NOMO-1 (cell line): ENCODE results near the gene E4F1.

Experiments
- DNase-seq, 2 experiments: peaks; one replicate each; lab custom pipeline; 2025; ENCODE audit not compliant: unreplicated experiment in 2 of 2; lab: John Stamatoyannopoulos, UW

Gene E4F1, protein sequence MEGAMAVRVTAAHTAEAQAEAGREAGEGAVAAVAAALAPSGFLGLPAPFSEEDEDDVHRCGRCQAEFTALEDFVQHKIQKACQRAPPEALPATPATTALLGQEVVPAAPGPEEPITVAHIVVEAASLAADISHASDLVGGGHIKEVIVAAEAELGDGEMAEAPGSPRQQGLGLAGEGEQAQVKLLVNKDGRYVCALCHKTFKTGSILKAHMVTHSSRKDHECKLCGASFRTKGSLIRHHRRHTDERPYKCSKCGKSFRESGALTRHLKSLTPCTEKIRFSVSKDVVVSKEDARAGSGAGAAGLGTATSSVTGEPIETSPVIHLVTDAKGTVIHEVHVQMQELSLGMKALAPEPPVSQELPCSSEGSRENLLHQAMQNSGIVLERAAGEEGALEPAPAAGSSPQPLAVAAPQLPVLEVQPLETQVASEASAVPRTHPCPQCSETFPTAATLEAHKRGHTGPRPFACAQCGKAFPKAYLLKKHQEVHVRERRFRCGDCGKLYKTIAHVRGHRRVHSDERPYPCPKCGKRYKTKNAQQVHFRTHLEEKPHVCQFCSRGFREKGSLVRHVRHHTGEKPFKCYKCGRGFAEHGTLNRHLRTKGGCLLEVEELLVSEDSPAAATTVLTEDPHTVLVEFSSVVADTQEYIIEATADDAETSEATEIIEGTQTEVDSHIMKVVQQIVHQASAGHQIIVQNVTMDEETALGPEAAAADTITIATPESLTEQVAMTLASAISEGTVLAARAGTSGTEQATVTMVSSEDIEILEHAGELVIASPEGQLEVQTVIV

DNA sequence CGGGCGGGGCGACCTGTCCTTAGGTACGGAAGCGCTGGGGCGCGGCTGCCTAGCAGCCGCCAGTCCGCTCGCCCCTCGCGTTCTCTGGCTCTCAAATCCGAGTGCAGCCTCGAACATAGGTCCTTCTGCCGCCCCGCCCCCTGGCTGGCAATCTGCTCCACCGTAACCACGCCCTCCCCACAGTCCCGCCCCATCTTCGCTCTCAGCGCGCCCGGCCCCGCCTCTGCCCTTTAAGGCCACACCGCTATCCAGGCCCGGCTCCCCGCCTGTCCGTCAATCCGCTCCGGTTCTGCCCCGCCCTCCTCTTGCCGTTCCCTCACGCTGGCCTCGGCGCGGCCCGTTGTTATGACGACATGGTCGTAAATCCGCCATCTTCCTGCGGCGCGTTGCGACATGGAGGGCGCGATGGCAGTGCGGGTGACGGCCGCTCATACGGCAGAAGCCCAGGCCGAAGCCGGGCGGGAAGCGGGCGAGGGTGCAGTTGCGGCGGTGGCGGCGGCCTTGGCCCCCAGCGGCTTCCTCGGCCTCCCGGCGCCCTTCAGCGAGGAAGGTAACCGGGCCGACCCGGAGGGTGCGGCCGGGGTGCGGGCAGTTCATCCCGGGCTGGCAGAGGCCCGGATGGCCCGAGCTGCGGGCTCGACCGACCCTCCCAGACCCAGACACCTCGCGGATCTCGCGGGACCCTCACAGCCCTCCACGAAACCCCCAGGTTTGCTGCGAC, at the start of gene E4F1:
TSS of gene E4F1 (plus strand) at position 371 of the 721 bp plus-strand sequence. CDS start at position 394, 23 bp downstream.
- DNase-seq = peak; percentile 99 to 100

DNA sequence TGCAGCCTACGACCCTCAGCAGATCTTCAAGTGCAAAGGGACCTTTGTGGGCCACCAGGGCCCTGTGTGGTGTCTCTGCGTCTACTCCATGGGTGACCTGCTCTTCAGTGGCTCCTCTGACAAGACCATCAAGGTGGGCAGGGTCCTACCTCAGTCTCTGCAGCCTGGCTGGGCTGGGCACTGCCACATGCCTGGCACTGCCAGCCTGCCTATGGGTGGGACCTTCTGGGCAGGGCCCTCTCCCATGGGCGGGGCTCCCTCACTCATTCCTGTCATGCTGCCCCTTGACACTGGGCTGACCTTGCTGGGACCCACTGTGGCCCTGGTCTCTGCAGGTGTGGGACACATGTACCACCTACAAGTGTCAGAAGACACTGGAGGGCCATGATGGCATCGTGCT, 49.5 kb upstream of the E4F1 start:
- DNase-seq = no peak

DNA sequence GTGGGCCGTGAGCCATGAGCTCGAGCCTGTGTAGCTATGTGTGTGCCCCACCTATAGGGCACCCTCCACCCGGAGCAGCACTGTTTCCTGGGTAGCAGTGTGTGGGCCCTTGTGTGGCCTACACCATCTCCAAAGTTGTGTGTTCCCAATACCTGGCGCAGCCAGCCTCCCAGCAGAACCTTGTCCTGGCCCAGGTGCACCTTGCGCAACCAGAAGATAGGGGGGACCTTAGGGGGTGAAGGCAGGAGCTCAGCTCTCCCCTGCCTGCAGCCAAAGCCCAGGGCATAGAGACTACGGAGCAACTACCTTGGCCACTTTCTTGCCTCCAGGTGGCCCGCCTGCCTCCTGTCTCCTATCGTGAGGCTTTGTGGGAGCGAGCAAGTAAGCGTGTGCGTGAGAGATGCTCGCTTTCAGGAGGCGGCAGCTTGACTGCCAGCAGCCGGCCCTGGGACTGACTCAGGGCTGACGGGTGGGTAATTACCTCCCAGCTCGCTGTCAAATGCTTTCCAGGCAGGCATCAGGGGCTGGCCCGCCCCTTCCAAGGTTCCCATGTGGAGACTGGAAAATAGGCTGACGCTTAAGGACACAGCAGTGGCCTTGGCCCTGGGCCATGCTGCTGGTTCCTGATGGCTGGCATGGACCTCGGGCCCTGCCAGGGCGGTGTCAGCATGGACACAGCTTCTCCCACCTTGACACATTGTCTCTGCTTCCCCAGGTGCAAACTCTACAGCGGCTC, 48.8 kb upstream of the E4F1 start:
- no peak for DNase-seq

DNA sequence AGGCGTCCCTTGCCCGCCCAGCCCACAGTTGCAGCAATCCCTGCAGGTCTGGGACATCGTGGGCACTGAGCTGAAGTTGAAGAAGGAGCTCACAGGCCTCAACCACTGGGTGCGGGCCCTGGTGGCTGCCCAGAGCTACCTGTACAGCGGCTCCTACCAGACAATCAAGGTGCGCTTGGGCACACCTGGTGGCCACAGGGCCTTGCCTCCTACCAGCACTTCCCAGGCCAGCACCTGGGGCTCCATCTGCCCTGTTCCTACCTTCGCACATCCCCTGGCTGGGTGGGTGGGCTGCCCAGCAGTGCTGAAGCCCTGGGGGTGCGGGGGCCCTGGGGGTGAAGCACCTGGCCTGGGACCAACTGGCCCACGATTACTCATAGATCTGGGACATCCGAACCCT, 47.9 kb upstream of the E4F1 start:
- no peak for DNase-seq

DNA sequence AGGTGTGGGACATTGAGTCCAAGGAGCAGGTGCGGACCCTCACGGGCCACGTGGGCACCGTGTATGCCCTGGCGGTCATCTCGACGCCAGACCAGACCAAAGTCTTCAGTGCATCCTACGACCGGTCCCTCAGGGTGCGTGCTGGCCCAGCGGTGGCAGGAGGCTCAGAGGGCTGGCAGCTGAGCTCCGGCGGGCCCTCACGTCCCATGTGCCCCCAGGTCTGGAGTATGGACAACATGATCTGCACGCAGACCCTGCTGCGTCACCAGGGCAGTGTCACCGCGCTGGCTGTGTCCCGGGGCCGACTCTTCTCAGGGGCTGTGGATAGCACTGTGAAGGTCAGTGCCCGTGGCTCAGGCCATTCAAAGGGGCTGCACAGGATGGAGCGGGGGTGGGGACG, 47.3 kb upstream of the E4F1 start:
- no peak for DNase-seq

DNA sequence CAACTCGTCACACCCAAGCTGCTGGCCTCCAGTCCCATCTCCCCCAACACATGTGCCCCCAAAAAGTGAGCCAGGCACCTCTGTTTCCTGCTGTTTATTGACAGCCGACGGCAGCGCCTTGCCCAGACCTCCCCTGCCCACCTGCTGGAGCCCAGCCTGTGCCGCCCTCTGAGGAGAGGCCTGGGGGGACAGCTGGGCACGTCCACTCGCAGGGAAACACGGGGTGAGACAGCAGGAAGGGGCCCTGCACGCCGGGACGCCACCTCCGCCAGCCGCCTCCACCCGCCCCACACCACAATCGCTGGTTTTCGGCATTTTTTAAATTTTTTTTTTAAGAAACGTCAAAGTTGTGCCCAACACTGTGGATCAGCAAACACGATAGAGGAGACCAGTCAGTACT, 46.3 kb upstream of the E4F1 start:
- no peak for DNase-seq

DNA sequence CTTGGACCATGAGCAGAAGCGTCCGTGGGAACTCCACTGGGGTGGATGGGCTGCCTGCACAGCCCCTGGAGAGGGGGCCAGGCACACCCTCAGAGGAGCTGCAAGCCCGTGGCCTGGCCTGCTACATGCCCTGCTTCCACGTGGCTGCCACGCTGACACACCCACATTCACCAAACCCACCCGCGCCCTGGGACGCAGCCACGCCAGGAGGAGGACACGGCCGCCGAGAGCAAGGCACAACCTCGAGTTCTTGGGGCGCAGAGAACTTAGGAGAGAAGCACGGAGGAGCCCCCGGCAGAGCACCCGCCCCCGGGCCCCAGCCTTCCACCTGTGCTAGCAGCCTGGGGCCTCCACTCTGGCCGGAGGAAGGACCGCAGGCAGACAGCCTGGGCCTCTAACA, 45.8 kb upstream of the E4F1 start:
- DNase-seq = no peak

DNA sequence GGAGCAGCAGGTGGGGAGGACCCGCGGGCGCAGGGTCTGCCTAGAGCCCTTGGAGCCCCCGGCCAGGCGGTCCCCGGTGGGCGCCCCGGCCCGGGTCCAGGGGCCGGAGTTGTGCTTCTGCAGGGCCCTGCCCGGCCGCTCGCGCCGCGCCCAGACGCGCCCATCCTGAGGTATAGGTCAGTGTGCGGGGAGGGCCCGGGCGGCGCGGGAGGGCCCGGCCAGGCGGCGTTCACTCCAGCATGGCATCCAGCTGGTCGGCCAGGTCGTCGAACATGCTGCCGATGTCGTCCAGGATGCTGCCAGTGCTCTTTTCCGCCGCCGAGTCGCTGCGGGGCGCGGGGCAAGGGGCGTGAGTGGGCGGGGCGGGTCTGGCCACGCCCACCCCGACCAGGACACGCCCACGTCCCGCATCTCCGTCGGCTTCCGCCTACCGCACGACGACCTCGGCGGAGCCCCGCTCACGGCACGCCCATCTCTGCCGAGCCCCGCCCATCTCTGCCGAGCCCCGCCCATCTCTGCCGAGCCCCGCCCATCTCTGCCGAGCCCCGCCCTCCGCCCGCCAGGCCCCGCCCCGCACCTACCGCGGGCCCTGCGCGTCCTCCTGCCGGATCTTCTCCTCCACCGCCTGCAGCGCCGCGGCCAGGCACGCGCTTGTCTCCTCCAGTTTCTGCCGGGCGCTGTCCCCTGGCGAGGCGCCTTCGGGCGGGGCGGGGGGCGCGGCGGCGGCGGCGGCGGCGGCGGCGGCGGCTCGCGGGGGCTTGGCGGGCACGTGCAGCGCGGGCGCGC, 44.9 kb upstream of the E4F1 start:
- no peak for DNase-seq

DNA sequence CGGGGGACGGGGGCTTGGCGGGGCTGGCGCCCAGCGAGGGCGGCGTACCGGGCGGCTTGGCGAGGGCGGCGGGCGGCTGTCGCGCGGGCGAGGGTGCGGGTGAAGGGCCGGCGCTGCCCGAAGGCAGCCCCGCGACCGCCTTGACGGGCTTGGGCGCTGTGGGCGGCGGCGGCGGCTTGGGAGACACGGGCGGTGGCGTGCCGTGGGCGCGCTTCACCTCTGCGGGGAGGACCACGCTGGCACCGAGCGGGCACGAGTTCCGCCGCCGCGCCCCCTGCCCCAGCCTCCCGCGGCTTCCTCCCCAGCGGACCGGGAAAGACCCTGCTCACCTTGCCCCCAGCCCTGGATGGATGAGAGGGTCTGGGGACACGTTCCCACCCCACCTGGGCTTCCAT, 44.3 kb upstream of the E4F1 start:
- no peak for DNase-seq

DNA sequence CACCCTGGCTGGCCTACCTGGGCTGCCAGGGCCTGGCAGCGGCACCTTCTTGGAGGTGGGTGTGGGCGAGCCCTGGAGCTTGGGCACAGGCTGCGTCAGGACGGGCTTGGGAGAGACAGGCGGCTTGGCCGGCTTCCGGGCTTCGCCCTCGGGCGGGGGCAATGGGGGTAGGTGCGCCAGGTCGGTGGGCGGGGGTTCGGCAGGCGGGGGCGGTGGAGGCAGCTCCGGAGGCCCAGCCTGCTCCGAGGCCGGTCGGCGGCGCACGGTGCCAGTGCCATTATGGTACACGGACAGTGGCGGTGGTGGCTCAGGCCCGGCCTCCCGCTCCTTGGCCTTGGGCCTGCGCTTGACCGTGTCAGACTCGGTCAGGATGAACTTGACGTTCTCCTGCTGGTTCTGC, 43.8 kb upstream of the E4F1 start:
- DNase-seq = no peak

DNA sequence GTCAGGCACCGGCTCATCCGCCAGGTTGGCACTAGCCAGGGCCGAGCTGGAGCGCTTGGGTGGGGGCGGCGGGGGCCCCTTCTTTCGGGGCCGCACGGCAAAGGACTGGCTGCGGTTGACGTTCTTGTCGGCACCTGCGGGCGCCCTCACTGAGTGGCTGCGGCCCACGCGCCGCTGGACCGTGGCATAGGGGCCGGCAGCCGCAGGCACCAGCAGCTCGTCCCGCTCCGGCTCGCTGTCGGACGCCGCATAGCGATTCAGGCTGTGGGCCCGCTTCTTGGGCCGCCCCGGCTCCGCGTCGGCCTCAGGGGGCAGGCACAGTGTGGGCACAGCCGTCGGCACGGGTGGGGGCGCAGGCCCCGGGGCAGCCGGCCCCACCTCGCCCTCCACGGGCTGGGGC, 42.9 kb upstream of the E4F1 start:
- no peak for DNase-seq

DNA sequence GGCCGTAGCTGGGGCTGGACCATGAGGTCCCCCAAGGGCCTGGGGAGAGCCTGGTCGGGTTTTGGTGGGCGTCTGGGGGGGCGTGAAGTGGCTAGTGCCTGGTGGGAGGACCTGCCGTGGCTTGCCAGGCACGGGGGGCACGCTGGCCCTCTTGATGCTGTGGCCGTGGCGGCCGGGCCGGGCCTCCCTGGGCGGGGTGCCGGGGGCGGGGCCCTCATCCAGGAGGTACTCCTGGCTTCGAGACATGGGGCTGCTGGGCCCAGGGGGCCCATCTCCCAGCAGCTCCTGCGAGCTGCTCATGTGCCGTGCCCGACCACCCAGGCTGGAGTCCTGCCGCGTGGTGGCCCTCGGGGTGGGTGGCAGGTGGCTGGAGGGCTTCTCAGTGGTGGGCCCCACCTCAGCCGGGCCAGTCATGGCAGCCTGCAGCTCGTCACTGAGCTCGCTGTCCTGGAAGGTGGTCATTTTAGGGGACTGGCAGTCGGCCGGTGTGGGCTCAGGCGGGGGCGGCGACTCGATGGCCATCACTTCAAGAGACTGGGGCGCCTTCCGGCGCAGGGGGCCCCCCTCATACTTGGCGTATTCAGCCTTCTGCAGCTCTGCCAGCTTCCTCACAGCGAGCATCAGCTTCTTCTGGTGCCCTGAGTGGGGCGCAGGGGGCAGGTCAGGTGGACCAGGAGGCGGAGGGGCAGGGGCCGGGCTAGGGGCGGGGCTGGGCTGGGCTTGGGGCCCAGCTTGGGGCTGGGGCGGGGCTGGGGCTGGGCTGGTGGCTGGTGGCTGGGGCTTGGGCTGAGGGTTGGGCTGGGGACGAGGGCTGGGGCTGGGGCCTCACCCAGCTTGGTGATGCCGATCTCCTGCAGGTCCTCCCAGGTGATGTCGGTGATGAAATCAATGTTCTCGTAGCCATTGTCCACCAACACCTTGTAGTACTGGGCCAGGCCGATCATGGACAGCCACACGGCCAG, 42.1 kb upstream of the E4F1 start:
- no peak for DNase-seq

DNA sequence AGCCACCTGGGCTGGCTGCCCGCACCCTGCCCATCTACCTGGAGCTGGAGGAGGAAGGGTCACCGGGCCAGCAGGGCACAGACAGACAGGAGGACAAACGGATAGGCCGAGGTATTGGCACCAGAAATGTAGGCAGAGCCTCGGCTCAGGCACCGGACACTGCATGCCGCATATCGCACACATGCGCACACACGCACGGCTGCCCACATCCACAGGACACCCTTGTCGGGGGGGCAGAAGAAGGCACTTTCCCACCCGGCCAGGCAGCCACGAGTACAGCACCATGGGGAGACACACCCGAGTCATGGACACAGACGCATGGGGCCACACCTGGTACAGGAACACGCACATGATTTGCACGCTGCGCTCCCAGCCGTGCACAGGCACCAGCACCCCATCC, 41.4 kb upstream of the E4F1 start:
- DNase-seq = no peak

DNA sequence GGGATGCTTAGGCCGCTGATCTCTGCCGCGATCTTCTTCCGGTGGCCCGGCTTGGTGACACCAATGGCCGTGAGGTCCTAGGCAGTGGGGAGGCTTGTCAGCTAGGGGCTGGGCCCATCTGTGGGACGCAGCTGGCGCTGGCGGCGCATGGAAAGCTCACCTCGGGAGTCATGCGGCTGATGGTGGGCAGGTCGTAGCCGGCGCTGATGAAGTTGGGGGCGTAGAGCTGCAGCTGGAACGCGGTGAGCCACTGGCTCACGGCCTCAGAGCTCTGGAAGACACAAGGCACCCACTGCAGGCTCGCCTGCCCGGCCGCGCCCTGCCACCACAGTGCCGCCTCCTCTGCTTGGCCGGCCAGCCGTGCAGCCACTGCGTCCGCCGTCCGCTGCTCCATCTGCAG, 39.7 kb upstream of the E4F1 start:
- no peak for DNase-seq

DNA sequence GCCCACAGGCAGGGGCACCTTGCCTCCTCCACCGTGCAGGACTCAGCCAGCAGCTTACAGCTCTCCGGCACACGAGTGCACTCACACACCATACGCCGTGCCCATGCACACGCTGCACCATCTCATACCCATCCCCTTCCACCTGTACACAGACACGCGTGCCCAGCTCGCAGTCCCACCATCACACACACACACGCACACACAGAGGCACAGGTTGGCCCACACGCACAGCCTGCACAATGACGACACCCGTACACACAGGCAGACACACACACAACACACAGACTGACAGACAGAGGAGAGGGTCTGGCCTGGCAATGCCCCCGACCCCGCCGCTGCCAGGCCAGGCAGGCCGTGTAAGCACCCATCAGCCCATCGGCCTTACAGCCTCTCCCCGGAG, 39.0 kb upstream of the E4F1 start:
- DNase-seq = no peak

DNA sequence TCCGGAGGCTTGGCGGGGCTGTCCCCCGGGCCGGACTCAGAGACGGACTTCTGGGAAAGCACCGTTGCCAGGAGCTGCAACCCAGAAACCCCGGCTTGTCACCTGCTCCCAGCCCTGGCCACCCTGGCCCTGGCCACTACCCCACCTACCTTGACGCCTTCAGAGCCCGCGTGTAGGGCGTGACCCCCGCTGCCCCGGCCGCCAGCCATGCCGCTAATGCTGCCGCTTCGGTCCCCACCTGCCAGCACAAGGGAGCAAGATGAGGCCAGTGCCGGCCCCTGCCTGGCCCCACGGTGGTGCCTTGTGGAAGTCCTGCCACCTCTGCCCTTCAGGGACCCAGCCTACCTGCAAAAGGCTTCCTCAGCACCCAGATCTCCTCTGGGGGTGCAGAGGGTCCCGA, 38.4 kb upstream of the E4F1 start:
- no peak for DNase-seq

DNA sequence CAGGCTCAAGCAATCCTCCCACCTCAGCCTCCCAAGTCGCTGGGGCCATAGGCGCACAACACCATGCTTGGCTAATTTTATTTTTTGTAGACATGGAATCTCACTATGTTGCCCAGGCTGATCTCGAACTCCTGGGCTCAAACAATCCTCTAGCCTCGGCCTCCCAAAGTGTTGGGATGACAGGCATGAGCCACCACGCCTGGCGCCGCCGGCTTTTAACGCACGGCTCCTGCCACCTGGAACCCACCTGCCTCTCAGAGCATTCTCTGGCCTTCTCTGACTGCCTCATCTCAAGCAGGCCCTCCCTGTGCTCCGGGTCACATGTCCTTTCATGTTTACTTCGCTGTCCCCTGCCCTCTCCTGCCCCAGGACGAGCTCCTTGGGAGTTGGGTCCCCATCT, 37.3 kb upstream of the E4F1 start:
- no peak for DNase-seq

DNA sequence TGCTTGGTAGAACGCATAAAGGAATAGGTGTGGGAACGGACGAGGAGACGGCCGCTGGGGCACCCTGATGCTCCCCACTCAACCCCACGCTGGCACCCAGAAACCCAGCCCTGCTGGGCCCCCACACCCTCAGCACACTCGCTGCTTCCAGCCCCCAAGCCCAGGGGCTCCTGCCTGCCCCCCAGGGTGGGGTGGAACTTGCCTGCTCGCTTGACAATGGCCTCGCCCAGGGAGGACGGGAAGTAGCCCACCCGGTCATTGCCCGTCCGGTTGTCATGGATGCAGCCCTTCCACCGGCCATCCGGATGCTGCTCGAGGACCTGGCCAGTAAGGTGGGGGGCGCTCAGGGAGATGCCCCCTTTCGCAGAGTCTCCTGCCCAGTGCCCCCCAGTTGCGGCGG, 36.9 kb upstream of the E4F1 start:
- no peak for DNase-seq

DNA sequence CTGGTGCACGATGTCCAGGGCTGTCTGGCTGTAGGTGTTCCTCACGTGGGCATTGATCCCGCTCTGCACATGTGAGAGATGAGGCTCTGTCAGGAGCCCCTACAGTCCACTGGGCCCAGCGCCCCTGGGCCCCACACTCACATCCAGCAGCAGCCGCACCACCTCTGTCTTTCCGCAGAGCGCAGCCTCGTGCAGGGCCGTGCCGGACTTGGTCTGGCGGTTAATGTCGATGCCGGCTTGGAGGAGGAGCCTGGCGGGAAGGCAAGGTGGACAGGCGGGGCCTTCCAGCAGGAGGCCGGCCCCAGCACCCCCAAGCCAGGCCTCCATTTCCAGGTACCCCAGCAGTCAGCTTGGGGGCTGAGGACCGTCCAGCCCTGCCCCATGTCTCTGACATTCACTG, 36.2 kb upstream of the E4F1 start:
- no peak for DNase-seq
